Left cardiac atrium (tissue), 4 donors: ENCODE results near the gene IQSEC1. TPM values are rescaled to one million over a fixed set of nuclear protein-coding genes. Genes with fewer than 3 reads are reported as not detected.
A peak's percentile ranks its signal among the peaks of the same experiment; 100 is the strongest.

Source experiments
- ATAC-seq, 2 donors: fragments of 200-7000 bp; cut with Tn5 transposase; one replicate each; pipeline ENCODE4 v1.9.1; 2020; ENCODE audit warnings: mild to moderate bottlenecking in 2 of 2, moderate library complexity in 2 of 2
- DNase-seq: peaks from one replicate; pipeline ENCODE4 v3.0.0-alpha.2; 2020
- intact Hi-C, 2 donors: fragments of 100-400 bp; cut with DNase I; formaldehyde crosslinking; loops; one replicate each; pipeline versions ENCODE4 v1.14.1 to v1.15.1; 2022 to 2023
- long read RNA-seq: library from polyadenylated mRNA; unstranded; transcript quantifications from one replicate; pipeline ENCODE4 v2.0.0, GENCODE V29; 2021
- total RNA-seq, 2 donors: library from RNA; stranded (reverse); fragmentation: NEBNext Ultra II Directional; extraction: Animal tissue kit (Norgen Biotek cat#: 25700); gene quantifications; one replicate each; pipeline ENCODE4 v1.2.1, GENCODE V29; 2021
- donor health status: DM: no; HTN: yes; CAD: no.
- donor health status: DM: no; HTN: yes; CAD: no; lungs with severe emphysema.
- donor health status: DM: yes; HTN: yes; CAD: no.
- donor health status: Dilated cardiomyopathy.

Gene IQSEC1
- total RNA-seq: 10 to 100 TPM; 58.8 to 73.7 TPM
- long read RNA-seq, partial matches to known transcripts: 138 of 139 reads
- long read RNA-seq, other reads (novel, unspliced or antisense): 1 of 139 reads

GRCh38 chr3:13073326-13074005 lies at the start of gene IQSEC1:
TSS of gene IQSEC1 (minus strand) at chr3:13073429. CDS start at chr3:13073014, 415 bp downstream.
- DNase-seq (peak; percentile 79), ATAC-seq (peak; percentile 38 to 53)
- intact Hi-C loops: no loop called here

- ATAC-seq (no peak), DNase-seq (peak; percentile 6)
- intact Hi-C loops: no loop called here
These were observed 49.1 kb upstream of the IQSEC1 start for GRCh38 chr3:13122081-13123012.

GRCh38 chr3:13121553-13122001 lies 48.3 kb upstream of the IQSEC1 start:
- ATAC-seq (no peak), DNase-seq (peak; percentile 19)
- intact Hi-C loops: no loop called here

GRCh38 chr3:13120928-13121552 lies 47.8 kb upstream of the IQSEC1 start:
- intact Hi-C loops: no loop called here
- ATAC-seq: no peak
- peak; percentile 12 for DNase-seq

GRCh38 chr3:13120289-13120927 lies 47.2 kb upstream of the IQSEC1 start:
- intact Hi-C loops: no loop called here
- DNase-seq: peak; percentile 7
- no peak for ATAC-seq

- ATAC-seq: no peak
- peak; percentile 16 for DNase-seq
- intact Hi-C loops: no loop called here
These were observed 46.4 kb upstream of the IQSEC1 start for GRCh38 chr3:13119471-13120220.

GRCh38 chr3:13116426-13116825 lies 43.2 kb upstream of the IQSEC1 start:
- DNase-seq: no peak
- intact Hi-C loops: no loop called here
- ATAC-seq: no peak

- intact Hi-C loops: no loop called here
- no peak for DNase-seq
- no peak for ATAC-seq
These were observed 42.8 kb upstream of the IQSEC1 start for GRCh38 chr3:13115991-13116390.

- intact Hi-C loops: no loop called here
- DNase-seq: peak; percentile 2
- no peak for ATAC-seq
These were observed 42.3 kb upstream of the IQSEC1 start for GRCh38 chr3:13115576-13115910.

- DNase-seq (peak; percentile 3), ATAC-seq (no peak)
- intact Hi-C loops: no loop called here
These were observed 41.8 kb upstream of the IQSEC1 start for GRCh38 chr3:13114811-13115575.

- intact Hi-C loops: no loop called here
- DNase-seq (no peak), ATAC-seq (no peak)
These were observed 40.4 kb upstream of the IQSEC1 start for GRCh38 chr3:13113346-13114330.

GRCh38 chr3:13112521-13113345 lies 39.5 kb upstream of the IQSEC1 start:
- DNase-seq: no peak
- no peak for ATAC-seq

GRCh38 chr3:13111873-13112520 lies 38.8 kb upstream of the IQSEC1 start:
- intact Hi-C loops: no loop called here
- DNase-seq: no peak
- ATAC-seq: peak in 1 of 2 donors; percentile 59

More at GRCh38 chr3:13112521-13113345, 39.5 kb upstream of the IQSEC1 start:
- intact Hi-C loops: no loop called here

GRCh38 chr3:13111173-13111872 lies 38.1 kb upstream of the IQSEC1 start:
- DNase-seq: peak; percentile 5
- intact Hi-C loops: no loop called here
- ATAC-seq: no peak

GRCh38 chr3:13110678-13111116 lies 37.5 kb upstream of the IQSEC1 start:
- DNase-seq (peak; percentile 9), ATAC-seq (no peak)
- intact Hi-C loops: no loop called here
